Prostate gland (tissue), 2 donors: ENCODE measurements around the gene NEK6. TPM values are rescaled to one million over a fixed set of nuclear protein-coding genes. Genes with fewer than 3 reads are reported as not detected.

Source experiments
- DNase-seq: peaks from one replicate; pipeline ENCODE4 v3.0.0-alpha.2; 2019; ENCODE audit warnings: low spot score
- H3K27ac ChIP-seq, 2 donors: fragments of 200-600 bp; sonication (generic); 2 replicates each; pipeline ENCODE4 v1.5.1; 2017 to 2019
- H3K27me3 ChIP-seq: fragments of 200-600 bp; sonication (generic); replicated peaks from 2 replicates; pipeline ENCODE4 v1.5.1; 2019; ENCODE audit not compliant: insufficient read depth
- H3K36me3 ChIP-seq, 2 donors: fragments of 200-600 bp; sonication (generic); 1 replicate in 1 of 2; 2 replicates in 1 of 2; pipeline versions ENCODE4 v1.5.1 to v1.8.1; 2017 to 2019
- H3K4me1 ChIP-seq: fragments of 200-600 bp; sonication (generic); replicated peaks from 2 replicates; pipeline ENCODE4 v1.5.1; 2019
- H3K4me3 ChIP-seq, 2 donors: fragments of 200-600 bp; sonication (generic); 2 replicates each; pipeline ENCODE4 v1.5.1; 2017 to 2019
- H3K9me3 ChIP-seq: fragments of 200-600 bp; sonication (generic); 2 replicates; pipeline ENCODE4 v1.5.1; 2017
- POLR2A ChIP-seq: fragments of 450-650 bp; IDR thresholded peaks from one replicate; pipeline ENCODE4 v1.6.1; 2016; ENCODE audit warnings: antibody characterized with exemption, mild to moderate bottlenecking
- POLR2AphosphoS5 ChIP-seq: sonication (generic); formaldehyde crosslinking; IDR thresholded peaks from one replicate; pipeline ENCODE4 v1.6.1; 2017; ENCODE audit warnings: antibody characterized with exemption
- WGBS: methylation state at CpG from one replicate; pipeline ENCODE4 v1.1.5; 2018; 5-methylcytosine and 5-hydroxymethylcytosine counted together
- intact Hi-C: fragments of 100-400 bp; cut with DNase I; formaldehyde crosslinking; loops from one replicate; pipeline ENCODE4 v1.14.2; 2022
- total RNA-seq, 2 donors: library from RNA; depleted of rRNA; stranded (reverse); fragments of >200 nt; gene quantifications; one replicate each; pipeline ENCODE4 v1.1.0, GENCODE V29; 2016
- TF ChIP-seq, protein P1 (sequence below), 4 experiments: fragments of 200-600 bp in 2 of 4; fragments of 450-650 bp in 2 of 4; sonication (generic) in 2 of 4; IDR thresholded peaks; 1 replicate in 3 of 4; 2 replicates in 1 of 4; pipeline ENCODE4 v1.5.1; 2016 to 2019; ENCODE audit warnings: antibody characterized with exemption in 4 of 4, mild to moderate bottlenecking in 2 of 4, moderate library complexity in 2 of 4

The NEK6 gene
- total RNA-seq, 2 donors from 2014 or later: 32.3 to 44.2 TPM

- TF ChIP-seq POLR2AphosphoS5 (no peak), POLR2A (no peak)
- TF ChIP-seq, protein P1, sequence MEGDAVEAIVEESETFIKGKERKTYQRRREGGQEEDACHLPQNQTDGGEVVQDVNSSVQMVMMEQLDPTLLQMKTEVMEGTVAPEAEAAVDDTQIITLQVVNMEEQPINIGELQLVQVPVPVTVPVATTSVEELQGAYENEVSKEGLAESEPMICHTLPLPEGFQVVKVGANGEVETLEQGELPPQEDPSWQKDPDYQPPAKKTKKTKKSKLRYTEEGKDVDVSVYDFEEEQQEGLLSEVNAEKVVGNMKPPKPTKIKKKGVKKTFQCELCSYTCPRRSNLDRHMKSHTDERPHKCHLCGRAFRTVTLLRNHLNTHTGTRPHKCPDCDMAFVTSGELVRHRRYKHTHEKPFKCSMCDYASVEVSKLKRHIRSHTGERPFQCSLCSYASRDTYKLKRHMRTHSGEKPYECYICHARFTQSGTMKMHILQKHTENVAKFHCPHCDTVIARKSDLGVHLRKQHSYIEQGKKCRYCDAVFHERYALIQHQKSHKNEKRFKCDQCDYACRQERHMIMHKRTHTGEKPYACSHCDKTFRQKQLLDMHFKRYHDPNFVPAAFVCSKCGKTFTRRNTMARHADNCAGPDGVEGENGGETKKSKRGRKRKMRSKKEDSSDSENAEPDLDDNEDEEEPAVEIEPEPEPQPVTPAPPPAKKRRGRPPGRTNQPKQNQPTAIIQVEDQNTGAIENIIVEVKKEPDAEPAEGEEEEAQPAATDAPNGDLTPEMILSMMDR (IDR thresholded peaks at IDR 0.05): no peak
- no peaks in the 10 kb centered on the region for H3K9me3 ChIP-seq
- 74% methylated on average over 7 of the region's 7 CpGs for WGBS
- no peaks in the 10 kb centered on the region for H3K27me3 ChIP-seq
- H3K36me3 ChIP-seq: peaks cover 0 to 3% of the 10 kb centered on the region in 2 donors
- no peak overlapping the region for H3K4me3 ChIP-seq
- H3K27ac ChIP-seq: no peak overlapping the region
- DNase-seq: no peak
- intact Hi-C loops: no loop called here
- H3K4me1 ChIP-seq: no peaks in the 10 kb centered on the region
Observed at GRCh38 chr9:124385623-124386022, 127.9 kb downstream of the NEK6 start.

- WGBS: 96% methylated on average over 3 of the region's 3 CpGs
- TF ChIP-seq, protein P1 (IDR thresholded peaks at IDR 0.05): no peak
- TF ChIP-seq POLR2A (no peak), POLR2AphosphoS5 (no peak)
Observed at GRCh38 chr9:124386201-124386600, 128.5 kb downstream of the NEK6 start.

DNA sequence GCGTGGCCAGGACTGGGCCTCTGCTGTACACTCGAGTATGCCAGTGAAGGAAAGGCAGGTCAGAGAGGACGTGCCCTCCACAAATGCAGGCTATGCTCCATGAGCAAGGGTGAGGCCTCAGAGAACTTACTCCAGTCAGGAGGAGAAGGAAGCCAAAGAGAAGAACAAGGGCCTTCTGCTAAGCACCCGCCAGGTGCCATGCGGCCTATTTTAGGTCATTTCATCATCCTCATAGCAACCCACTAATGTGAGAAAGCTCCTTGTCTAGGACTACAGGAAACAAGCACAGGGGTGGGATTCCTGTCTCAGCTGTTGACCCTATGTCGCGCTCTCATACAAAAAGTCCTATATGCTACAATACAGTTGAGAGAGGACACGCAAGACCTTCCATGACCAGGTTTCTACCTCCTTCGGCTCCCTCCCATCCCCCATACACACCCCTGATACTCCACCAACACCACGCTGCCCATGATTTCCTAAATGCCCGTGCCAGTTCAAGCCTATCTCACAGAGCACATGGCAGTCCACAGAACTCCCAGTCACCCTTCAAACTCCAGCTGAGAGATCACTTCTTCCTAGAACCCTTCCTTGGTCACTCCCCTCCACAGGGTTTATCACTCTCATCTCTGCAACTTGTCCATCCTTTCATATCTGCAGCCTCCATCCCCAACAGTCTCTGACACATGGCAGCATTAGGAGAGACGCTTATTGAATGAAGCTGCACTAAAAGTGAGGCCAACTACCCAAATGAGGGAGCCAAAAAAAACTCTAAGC is 130.7 kb downstream of the NEK6 start:
- TF ChIP-seq, protein P1 (IDR thresholded peaks at IDR 0.05): no peak
- TF ChIP-seq POLR2AphosphoS5: no peak
- no peak for TF ChIP-seq POLR2A
- H3K36me3 ChIP-seq: peaks cover 0 to 3% of the 10 kb centered on the region in 2 donors
- no peaks in the 10 kb centered on the region for H3K27me3 ChIP-seq
- H3K4me3 ChIP-seq: no peak overlapping the region
- no peaks in the 10 kb centered on the region for H3K4me1 ChIP-seq
- DNase-seq: no peak
- no peak overlapping the region for H3K27ac ChIP-seq
- 93% methylated on average over 12 of the region's 12 CpGs for WGBS
- H3K9me3 ChIP-seq: no peaks in the 10 kb centered on the region
- intact Hi-C loops: no loop called here

More at GRCh38 chr9:124386201-124386600, 128.5 kb downstream of the NEK6 start:
- H3K27ac ChIP-seq: no peak overlapping the region
- H3K4me1 ChIP-seq: no peaks in the 10 kb centered on the region
- no peaks in the 10 kb centered on the region for H3K9me3 ChIP-seq
- intact Hi-C loops: no loop called here
- no peak for DNase-seq
- H3K4me3 ChIP-seq: no peak overlapping the region
- peaks cover 0 to 3% of the 10 kb centered on the region in 2 donors for H3K36me3 ChIP-seq
- no peaks in the 10 kb centered on the region for H3K27me3 ChIP-seq

- Histone ChIP-seq H3K27ac (no peak overlapping the region), H3K36me3 (peaks cover 0 to under 1% of the 10 kb centered on the region in 2 donors), H3K27me3 (no peaks in the 10 kb centered on the region), H3K4me1 (no peaks in the 10 kb centered on the region), H3K4me3 (no peak overlapping the region), H3K9me3 (no peaks in the 10 kb centered on the region)
- TF ChIP-seq POLR2AphosphoS5: no peak
- TF ChIP-seq POLR2A: no peak
- TF ChIP-seq, protein P1 (IDR thresholded peaks at IDR 0.05): no peak
- 90% methylated on average over 7 of the region's 7 CpGs for WGBS
- intact Hi-C loops: no loop called here
- DNase-seq: no peak
Observed at GRCh38 chr9:124389146-124389939, 131.6 kb downstream of the NEK6 start.
